GM18519 (cell line): ENCODE data around the gene CTNND1.

ENCODE experiments used
- ATAC-seq: cut with Tn5 transposase; IDR thresholded peaks from one replicate; pipeline ENCODE4 v1.9.1; 2021; ENCODE audit warnings: mild to moderate bottlenecking, moderate library complexity; ENCODE audit not compliant: unreplicated experiment, low FRiP score

The CTNND1 gene

GRCh38 chr11:57842873-57843272 lies 81.3 kb downstream of the CTNND1 start:
- ATAC-seq = no peak

- ATAC-seq = no peak
These were observed 106.4 kb downstream of the CTNND1 start for GRCh38 chr11:57867966-57868365.

DNA sequence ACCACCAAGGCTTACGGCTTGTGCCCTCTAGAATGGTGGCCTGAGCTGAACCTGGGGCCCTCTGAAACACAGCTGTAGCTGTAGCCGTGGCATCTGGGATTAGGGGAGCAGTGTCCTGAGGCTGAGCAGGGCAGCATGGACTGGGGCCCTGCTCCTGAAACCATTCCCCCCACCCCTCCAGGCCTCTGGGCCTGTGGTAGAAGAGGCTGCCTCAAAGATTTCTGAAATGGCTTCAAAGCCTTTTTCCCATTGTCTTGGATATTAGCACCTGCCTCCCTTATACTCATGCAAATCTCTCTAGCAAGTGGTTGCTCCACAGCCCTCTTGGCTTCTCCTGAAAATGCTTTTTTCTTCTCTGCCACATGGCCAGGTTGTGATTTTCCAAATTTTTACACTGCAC lies 106.9 kb downstream of the CTNND1 start:
- ATAC-seq = no peak
